Bladder microvascular endothelial cell (primary cell): ENCODE measurements around the gene LGI2. TPM values are rescaled to one million over a fixed set of nuclear protein-coding genes. Genes with fewer than 3 reads are reported as not detected.

Source experiments
- total RNA-seq: library from RNA; depleted of rRNA; stranded (reverse); fragments of >200 nt; gene quantifications from 2 replicates; pipeline ENCODE4 v1.2.3, GENCODE V29; 2014

LGI2 gene, protein sequence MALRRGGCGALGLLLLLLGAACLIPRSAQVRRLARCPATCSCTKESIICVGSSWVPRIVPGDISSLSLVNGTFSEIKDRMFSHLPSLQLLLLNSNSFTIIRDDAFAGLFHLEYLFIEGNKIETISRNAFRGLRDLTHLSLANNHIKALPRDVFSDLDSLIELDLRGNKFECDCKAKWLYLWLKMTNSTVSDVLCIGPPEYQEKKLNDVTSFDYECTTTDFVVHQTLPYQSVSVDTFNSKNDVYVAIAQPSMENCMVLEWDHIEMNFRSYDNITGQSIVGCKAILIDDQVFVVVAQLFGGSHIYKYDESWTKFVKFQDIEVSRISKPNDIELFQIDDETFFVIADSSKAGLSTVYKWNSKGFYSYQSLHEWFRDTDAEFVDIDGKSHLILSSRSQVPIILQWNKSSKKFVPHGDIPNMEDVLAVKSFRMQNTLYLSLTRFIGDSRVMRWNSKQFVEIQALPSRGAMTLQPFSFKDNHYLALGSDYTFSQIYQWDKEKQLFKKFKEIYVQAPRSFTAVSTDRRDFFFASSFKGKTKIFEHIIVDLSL
- under 0.01 and 0.06 TPM in 2 replicates for total RNA-seq

DNA sequence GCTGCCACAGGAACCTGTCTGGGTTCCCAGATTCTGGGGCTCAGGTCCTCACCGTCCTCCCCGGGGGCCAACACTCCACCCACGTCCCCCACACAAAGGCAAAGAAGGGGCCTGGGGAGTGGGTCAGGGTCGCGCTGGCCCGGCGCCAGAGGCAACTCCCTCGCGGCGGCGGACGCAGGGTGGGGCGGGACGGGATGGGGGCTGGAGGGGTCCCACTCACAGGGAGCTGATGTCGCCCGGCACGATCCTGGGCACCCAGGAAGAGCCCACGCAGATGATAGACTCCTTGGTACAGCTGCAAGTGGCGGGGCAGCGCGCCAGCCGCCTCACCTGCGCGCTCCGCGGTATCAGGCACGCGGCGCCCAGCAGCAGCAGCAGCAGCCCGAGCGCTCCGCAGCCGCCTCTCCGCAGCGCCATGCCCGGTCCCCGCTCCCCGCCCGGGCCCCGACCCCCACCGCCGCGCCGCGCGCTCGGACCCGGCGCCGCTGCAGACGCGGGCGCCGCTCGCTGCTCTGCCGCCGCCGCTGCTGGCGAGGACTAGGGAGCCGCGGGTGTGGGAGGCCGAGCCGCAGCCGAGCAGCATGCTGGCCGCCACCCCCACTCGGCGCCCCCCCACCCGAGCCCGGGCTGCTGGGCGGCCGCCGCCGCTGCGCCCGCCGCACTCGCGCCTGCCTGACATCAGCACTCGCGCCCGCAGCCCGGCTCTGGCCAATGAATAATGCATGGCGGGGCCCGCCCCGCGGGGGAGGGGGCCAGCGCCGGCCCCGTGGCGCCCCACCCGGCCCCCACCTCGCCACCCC is at the start of gene LGI2:
Gene LGI2, minus strand, starts transcription at position 670 of the 800 bp plus-strand sequence. Its CDS starts 253 bp downstream, at position 417.

Other genes with a start within 250 kb of the LGI2 start
- gene SOD3, start 235.4 kb downstream of the LGI2 start, total RNA-seq = 0.31 and 0.32 TPM in 2 replicates
- 4.5 and 15.3 TPM in 2 replicates for gene CCDC149, start 117.9 kb downstream of the LGI2 start, total RNA-seq
- 5.3 and 9.6 TPM in 2 replicates for gene SEPSECS, start 129.5 kb upstream of the LGI2 start, total RNA-seq
- 20.1 and 21.5 TPM in 2 replicates for gene PI4K2B, start 203.1 kb upstream of the LGI2 start, total RNA-seq